ENCODE measurements around the gene KCND2.

DNA sequence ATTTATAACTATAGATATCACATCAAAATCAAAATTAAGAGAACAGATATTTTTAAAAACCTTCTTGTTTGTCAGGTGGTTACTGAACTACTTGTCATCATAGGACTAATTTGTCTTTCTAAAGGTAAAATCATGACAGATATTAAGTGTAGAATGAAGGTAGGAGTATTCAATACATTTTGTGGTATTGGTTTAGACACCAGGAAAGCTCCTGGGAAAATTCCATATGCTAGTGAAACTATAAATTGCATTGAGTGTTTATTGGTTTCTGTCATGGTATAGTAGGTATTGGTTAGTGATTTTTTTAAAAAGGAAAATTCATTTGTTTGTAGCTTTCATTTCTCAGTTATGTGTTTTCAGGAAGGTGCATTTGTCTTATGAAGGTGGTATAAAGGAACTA is 132.7 kb downstream of the KCND2 start:
- TF ChIP-seq, protein P1, sequence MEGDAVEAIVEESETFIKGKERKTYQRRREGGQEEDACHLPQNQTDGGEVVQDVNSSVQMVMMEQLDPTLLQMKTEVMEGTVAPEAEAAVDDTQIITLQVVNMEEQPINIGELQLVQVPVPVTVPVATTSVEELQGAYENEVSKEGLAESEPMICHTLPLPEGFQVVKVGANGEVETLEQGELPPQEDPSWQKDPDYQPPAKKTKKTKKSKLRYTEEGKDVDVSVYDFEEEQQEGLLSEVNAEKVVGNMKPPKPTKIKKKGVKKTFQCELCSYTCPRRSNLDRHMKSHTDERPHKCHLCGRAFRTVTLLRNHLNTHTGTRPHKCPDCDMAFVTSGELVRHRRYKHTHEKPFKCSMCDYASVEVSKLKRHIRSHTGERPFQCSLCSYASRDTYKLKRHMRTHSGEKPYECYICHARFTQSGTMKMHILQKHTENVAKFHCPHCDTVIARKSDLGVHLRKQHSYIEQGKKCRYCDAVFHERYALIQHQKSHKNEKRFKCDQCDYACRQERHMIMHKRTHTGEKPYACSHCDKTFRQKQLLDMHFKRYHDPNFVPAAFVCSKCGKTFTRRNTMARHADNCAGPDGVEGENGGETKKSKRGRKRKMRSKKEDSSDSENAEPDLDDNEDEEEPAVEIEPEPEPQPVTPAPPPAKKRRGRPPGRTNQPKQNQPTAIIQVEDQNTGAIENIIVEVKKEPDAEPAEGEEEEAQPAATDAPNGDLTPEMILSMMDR (IDR thresholded peaks at IDR 0.05) = no peak
- TF ChIP-seq POLR2A (IDR thresholded peaks at IDR 0.05) = no peak

Measured in testis (tissue), 2 donors.